ENCODE measurements around the gene PTGDR2.

PTGDR2 gene

DNA sequence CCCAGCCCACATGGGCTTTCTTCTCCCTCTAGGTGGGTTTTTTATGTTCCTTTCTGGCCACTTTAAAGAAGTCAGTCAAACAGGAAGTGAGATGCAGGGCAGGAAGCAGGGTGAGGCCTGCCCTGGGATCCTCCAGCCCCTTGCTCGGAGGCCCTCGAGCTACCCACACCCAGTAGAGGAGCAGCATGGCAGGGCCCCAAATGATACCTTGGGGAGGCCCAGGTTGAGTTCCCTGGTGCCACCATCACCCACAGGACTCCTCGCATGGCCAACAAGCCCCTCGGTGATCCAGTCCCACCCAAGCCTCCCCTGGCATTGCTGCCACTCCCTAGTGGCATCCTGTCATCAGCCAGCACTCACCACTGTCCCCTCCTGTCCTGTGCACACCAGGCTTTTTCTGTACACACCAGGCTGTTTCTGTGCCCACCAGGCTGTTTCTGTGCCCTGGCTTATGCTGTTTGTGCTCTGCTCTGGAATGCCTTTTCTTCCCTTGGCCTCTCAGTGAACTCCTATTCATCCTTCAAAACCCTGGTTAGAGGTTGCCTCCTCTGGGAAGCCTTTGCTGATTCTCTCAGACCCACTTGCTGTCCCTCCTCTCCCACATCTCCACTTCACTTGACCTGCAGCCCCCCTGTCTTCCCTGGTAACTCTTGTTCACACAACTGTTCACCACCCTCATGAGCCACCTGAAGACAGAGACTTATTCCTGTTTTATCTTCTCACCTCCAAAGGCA is 3.1 kb upstream of the PTGDR2 start:
- DNase-seq (ENCODE audit: low read depth, low spot score), result no peak

DNA sequence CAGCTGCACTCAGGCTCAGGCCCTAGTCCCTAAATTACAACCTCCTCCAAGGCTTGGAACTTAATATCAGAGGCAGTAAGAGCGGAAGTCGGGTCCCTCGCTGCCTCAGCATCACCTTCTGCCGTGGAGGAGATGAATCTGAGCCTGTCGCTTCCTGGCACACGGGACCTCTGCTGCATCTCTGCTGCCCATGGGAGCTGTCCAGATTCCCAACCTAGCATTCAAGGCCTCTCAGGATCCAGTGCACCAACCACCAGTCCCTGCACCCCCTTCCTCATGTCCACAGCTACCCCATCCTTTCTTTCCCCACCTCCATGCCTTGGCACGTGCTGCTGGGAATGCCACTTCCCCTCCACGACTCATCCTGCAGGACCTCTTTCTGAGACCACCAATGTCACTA is 2.5 kb upstream of the PTGDR2 start:
- DNase-seq (ENCODE audit: low read depth, low spot score), result no peak

DNA sequence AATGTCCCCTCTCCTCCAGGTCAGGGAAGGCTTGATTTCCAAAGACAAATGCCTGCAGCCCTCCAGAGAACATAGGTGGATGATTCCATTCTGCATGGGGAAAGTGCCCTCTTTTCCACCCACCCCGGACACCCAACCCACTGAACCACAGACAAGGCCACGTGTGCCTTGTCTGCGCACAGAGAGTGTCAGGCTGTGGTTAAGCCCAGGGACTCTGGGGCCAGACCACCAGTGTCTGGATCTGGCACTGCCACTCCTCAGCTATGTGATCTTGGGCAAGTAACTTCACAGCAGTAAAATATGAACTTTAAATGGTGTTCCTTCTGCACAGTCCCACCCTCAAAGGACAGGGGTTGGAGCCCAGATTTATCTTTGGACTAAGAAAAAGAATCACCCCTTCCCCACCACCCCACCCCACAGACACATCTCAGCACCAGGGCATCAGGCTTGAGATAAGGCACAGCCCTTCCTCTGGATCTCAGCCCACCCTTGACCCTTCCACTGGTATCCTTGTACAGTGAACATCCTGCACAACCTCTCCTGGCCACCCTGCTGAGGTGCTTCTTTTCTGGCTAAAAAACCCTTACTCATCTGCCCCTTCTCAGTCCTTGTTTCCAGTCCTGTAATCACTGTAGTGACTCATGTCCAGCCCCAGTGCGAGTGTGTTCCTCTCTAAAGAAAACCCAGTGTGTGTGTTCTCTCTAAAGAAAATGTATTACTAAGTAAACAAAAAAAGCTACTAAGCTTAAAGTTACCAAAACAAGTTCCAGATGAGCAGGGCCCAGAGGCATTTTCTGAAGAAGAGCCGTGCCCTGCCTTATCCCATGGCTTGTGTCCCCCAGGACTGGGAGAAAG is 1.9 kb upstream of the PTGDR2 start:
- DNase-seq (ENCODE audit: low read depth, low spot score), result no peak

DNA sequence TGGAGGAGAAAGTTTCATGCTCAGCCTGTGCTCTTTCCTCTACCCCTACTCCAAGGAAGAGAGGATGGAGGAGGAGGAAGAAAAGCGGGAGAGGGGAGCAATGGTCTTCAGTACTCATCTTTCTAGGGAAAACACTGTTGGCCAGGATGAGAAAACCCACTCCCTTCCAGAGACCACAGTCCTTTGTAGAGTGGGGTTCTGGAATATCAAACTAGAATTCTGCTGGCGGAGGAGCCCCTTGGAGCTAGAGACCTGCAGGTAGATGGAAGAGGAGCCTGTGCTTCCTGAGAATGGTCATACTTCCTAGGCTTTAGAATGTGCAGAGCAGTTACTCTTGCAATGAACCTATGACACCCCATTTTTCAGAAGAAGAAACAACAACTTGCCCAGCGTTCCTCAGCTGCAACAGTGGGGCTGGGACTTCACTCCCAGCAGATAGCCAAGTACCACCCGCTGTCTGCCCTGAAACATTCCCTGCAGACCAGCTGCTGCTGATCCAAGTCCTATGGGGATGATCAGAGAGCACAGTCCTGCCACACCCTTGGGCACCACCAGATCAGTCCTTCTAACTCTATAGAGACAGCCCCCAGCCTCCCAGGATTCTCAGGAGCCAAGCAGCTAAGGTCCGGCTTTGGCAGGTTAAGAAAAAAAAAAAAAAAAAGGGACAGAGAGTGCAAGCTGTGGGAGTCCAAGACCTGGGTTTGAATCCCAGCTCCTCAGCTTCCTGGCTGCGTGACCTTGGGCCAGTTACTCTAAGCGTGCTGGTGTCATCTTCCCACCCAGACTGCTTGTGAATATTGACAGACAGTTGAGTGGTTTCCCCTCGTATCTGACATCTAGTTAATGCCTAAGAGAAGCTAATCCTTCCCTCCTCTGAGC is 664 bp downstream of the PTGDR2 start:
- no peak for DNase-seq (ENCODE audit: low read depth, low spot score)

DNA sequence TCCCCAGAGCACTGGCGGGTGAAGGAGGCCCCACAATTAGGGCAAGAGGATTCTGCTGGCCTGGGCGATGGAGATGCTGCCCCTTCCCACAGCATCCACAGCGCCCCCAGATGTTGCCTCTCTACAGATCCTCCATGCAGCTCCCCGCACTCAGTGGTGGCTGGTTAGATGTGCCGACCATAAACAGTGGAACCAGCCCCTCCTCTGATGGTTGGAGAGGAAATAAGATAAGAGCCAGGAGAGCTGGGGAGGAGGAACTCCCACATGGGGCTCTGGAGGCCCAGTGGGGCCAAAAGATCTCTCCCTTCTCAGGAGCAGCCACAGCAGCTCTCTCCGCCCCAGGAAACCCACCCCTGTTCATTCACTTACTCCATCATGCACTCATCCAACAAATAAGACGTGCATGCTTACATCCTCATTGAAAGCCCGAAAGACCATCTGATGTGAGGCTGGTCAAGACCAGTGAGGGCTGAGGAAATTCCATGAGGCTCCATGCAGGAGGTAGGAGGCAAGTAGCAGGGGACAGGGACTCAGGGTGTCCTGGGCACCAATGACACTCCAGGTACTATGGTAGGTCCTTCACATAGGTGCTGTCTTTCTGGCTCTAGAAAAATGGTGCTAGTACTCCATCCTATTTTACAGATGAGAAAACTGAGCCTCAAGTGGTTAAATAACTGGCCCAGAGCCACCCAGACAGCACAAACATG is 1.5 kb downstream of the PTGDR2 start:
- no peak for DNase-seq (ENCODE audit: low read depth, low spot score)

DNA sequence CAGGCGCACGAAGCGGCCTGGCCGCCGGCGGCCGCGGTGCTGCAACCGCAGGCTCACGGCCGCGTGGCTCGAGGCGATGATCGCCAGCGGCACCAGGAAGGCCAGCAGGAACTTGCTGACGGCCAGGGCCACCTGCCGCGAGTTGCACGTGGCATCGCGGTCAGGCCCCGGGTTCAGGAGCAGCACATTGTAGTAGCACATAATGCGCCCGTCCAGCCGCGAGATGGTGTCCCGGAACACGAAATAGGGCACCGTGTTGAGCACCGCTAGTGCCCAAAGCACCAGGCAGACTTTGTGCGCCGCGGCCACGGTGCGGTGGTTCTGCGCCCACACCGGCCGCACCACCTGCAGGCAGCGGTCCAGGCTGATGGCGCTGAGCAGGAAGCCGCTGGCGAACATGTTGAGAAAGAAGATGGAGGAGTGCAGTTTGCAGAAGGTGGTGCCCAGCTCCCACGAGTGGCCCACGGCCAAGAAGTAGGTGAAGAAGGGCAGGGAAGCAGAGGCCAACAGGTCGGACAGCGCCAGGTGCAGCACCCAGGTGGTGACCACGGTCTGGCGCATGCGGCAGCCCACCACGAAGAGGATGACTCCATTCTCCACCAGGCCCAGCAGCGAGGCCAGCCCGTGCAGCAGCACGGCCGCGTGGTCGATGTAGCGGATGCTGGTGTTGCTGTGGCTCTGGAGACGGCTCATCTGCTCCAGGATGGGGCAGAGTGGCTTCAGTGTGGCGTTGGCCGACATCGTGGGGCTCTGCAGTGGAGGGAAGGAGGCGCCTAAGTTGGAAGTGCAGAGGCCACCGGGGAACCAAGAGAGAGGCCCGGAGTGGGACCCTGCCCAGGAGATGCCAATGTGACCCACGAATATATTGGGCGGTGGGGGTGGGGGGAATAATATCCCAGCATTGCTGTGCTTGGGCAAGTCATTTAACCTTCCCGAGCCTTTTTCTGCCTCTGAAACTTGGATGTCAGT is 2.5 kb downstream of the PTGDR2 start:
- no peak for DNase-seq (ENCODE audit: low read depth, low spot score)

DNA sequence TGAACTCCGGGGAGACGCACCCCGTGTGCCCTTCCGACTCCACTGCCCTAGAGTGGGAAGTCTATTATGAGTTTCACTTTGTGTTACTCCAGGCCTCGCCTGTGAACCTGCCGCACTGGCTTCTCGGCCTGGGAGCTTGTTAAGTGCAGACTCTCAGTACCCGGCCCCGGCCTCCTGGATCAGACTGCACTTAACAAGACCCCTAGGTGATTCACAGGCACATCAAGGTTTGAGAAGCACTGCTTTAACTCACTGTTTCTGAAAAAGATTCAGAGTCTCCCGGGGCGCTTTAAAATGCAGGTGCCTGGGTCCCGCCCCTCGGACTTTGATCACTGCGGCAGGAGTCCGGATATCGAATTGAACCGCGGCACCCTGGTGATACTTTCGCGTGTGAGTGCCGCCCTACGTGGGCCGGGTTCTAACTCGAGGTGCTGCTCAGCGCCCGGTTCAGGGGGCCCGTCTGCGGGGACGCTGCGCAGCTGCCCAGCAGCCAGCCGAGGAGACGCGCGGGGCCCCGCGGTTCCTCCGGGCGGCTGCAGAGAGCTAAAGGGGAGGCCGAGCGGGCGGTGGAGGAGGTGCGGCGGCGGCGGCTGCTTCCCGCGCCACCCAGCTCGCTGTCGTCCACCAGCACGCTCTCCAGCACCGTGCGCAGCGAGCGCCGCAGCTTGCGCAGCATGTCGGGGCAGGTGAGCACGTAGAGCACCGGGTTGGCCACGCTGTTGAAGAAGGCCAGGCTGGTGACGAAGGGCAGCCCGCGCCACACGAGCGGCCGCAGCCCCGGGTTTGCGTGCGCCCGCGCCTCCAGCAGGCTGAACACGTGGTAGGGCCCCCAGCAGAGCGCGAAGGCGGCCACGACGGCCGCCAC is 3.4 kb downstream of the PTGDR2 start:
- DNase-seq (ENCODE audit: low read depth, low spot score), result no peak

DNA sequence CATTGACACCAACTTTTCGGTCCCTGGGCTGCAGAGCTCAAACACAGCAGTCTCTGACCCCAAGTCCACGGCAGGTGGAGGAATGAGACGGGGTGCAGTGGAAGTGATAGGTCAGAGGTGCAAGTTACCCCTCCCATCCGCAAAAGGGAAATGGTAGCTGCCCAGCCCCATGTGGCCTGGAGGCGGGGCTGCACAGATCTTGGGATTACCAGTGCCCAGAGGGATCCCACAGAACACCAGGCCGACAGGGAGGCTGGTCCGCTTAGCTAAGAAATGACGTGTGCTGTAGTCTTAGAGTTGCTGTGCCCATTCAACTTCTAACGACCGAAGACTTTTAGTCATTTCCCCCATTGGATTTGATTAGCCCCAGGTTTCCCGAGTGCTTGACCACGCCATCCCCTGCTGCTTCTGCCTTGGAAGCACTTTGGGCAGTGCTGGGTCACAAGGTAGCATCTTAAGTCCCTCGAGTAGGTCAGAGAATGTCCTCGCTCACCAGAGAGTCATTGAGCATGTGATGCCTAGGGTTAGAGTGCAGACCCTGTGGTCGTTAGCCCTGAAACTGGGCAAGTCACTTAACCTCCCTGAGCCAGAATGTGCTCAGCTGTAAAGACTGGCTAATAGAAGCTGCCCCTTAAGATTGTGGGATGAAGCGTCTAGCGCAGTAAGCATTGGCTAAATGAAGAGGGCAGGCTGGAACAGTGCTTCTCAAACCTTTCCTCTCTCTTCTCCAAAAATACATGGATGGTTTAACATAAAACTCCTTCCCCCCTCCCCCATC is 4.2 kb downstream of the PTGDR2 start:
- no peak for DNase-seq (ENCODE audit: low read depth, low spot score)

DNA sequence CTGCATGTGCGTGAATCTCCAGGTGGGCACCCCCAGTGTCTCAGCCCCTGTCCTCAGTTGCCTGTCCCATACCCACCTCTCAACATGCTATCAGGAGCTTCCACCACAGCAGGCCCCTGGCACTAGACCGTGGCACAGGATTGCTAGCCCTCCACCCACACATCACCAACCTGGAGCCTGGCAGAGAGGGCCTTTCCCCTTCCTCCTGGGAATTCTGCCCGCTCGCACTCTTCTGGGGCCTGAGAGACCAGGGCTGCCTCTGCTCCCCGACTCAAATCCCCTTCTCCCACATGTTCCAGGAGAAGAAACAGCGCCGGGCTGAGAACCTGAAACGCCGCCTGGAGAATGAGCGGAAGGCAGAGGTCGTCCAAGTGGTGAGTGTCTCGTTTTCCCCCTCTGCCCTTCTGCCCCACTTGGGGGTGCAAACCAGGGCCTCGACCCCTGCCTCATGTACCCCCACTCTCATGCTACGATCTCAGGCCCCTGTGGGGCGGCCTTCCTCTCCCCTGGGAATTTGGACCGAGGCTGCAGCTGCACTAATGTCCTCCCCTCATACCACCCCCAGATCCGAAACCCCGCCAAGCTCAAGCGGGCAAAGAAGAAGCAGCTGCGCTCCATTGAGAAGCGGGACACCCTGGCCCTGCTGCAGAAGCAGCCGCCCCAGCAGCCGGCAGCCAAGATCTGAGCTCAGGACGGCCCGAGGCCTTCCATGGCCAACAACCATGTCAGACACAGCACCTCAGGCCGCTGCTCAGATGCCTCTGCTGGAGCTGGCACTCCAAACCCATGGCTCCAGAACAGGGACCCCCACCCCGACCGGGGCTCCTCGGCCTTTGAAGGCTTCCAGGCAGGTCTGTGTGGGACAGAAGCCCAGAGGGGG is 5.9 kb downstream of the PTGDR2 start:
- DNase-seq (ENCODE audit: low read depth, low spot score), result no peak

DNA sequence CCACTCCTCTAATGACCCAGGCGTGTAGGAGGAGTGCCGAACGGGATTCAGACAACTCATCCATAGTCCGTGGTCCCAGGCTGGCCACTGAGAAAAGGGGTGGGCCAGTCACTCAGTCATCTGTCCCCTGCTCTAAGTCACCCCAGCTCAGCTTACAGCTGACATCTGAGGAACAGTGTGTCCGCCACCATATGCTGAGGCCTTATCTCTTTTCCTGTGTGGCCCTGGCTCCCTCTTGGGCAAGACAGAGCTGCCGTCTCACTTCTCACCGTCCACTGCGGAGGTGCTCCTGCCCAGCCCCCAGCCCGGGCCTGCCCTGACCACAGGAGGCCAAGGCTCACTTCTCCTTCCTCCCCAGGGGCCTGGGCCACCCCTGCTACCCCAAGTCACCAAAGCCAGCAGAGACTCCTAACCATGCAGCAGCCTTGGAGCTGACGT is 7.0 kb downstream of the PTGDR2 start:
- no peak for DNase-seq (ENCODE audit: low read depth, low spot score)

DNA sequence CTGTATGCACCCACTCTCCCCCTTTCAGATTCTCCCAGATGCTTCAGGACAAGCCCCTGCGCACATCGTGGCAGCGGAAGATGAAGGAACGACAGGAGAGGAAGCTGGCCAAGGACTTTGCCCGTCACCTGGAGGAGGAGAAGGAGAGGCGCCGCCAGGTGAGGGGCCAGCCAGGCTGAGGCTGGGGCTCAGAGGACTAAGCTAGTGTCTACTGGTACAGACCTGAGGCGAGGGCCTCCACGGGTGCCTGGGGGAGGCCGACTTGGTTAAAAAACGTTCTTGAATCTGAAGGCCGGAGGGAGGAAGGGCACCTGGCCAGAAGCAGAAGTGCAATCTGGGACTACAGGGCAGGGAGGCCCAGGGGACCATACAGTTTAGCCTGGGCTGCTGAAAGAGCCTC is 7.9 kb downstream of the PTGDR2 start:
- DNase-seq (ENCODE audit: low read depth, low spot score), result no peak

DNA sequence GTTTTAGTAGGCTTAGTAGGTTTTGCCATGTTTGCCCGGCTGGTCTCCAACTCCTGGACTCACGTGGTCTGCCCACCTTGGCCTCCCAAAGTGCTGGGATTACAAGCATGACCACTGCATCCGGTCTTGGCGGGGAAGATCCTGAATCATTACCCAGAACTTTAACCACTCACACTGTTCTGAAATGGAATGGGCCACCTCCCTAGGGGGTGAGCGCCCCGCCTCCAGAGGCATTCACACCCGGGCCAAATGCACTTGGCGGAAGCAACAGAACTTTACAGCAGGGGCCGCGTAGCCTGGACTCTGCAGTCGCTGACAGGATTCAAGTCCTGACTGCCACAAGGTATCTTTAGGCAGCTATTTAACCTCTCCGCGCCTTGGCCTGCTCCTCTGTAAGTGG is 8.5 kb downstream of the PTGDR2 start:
- no peak for DNase-seq (ENCODE audit: low read depth, low spot score)

DNA sequence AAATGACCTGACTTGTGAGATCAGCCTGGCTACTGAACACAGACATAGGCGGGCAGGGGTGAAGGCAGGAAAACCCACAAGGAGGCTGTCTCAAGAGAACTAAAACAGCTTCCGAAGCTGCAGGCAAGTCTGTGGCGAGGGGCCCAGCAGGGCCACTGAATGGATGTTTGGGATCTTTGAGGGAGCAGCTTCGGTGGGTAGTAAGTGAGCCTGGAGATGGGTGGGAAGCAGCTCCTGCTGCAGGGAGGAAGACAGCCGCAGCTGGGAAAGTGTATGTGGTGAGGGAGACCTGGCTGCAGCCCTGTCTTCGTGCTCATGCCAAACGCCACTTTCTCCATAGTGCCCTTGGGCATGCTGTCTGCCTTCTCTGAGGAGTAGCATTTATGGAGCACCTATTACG is 10.4 kb downstream of the PTGDR2 start:
- DNase-seq (ENCODE audit: low read depth, low spot score), result no peak

DNA sequence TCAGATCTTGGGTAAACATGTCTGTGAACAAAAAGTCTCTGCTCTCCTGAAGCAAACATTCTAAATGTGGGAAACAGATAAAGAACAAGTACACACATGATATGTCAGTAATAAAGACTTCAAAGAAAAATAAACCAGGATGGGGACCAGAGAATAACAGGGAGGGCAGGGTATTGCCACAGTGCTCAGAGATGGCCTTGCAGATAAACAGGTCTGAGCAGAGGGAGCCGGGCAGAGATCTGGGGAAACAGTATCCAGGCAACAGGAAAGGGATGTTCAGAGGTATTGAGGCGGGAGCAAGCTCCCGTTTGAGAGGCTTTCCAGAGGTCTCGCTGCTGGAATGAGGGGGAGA is 10.9 kb downstream of the PTGDR2 start:
- no peak for DNase-seq (ENCODE audit: low read depth, low spot score)

DNA sequence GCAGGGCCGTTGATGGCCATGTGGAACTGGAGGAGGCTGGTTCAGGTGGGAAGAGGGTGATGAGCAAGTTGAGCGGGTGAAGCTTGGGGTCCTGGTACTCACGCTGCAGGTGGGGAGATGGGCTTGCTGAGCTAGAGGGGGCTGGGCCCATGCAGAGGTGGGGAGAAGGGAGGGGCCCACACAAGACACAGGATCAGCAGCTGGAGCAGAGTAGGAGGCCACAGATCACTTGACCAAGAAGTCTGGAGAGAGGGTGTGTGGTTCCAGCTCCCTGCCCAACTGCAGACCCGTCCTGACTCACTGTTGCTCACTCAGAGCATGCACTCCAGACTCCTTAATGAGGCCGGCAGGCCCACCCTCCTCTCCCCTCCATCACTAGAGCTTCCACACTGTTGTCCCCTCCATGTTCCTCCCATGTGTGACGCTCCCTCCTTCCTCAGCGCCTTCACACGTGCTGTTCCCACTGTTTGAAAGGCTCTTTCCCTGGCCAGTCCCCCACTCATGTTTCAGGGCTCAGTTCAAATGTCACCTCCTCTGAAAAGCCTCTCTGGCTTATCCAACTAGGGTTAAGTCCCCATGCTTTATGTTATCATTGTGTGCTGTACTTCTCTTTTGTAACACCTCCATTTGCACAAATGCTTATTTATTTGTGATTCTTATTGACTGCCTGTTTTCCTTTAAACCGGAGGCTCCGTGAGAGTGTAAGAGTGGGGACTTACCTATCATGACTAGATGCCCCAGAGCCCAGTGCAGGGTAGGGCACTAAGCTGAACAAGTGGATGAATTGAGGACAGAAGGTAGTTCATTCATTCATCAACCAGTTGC is 11.5 kb downstream of the PTGDR2 start:
- DNase-seq (ENCODE audit: low read depth, low spot score), result no peak

DNA sequence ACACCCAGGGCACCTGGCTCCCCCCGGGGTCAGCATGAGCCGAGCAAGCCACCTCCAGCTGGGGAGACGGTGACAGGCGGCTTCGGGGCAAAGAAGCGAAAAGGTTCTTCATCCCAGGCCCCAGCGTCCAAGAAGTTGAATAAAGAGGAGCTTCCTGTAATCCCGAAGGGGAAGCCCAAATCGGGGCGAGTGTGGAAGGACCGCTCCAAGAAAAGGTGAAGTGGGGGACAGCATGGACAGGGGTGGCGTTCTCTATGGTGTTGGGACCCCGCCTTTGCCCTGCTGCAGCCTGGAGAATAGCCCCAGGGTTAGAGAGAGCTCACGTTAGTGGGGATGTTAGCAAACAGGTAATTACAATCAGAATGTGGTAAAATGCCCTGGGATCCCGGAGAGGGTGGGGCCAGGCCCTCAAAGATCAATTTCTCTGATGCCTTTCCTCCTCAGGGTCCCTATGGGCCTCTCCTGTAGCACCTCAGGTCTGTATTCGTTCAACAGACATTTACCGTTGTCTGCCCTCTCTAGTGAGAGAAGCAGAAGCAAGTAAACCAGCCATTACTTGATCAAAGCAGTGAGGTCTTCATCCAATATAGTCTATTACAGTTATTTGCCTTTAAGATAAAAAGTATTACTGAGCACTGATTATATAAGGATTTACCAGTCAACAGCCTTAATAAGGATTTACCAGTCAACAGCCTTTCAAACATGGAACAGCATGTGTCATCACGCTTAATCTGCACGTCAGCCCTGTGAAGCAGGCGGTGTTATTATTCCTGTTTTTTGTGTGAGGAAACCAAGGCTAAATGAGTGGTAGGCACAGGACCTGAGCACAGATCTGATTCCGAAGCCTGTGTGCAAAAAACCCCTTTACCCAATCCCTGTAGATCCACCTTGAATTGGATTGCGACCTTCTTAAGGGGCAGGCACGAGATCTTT is 12.8 kb downstream of the PTGDR2 start:
- no peak for DNase-seq (ENCODE audit: low read depth, low spot score)
